Fibroblast of lung (primary cell): ENCODE measurements around the gene TTLL11. TPM values are rescaled to one million over a fixed set of nuclear protein-coding genes. Genes with fewer than 3 reads are reported as not detected.

Experiments
- DNase-seq, 2 donors: peaks; one replicate each; pipeline versions ENCODE4 v3.0.0 to v3.0.0-alpha.2; 2010; ENCODE audit warnings: low read depth in 2 of 2
- H2AFZ ChIP-seq: 2 replicates; pipeline ENCODE4 v1.5.1; 2012; ENCODE audit warnings: low read length, control low read depth, inconsistent platforms
- H3K27ac ChIP-seq: 2 replicates; pipeline ENCODE4 v1.5.1; 2011; ENCODE audit warnings: low read length, control low read depth; ENCODE audit not compliant: insufficient read depth
- H3K27me3 ChIP-seq: 2 replicates; pipeline ENCODE4 v1.5.1; 2011; ENCODE audit warnings: mild to moderate bottlenecking, low read length; ENCODE audit not compliant: control insufficient read depth, insufficient read depth
- H3K36me3 ChIP-seq: 2 replicates; pipeline ENCODE4 v1.5.1; 2011; ENCODE audit warnings: low read length; ENCODE audit not compliant: control insufficient read depth, insufficient read depth
- H3K4me1 ChIP-seq: 2 replicates; pipeline ENCODE4 v1.5.1; 2011; ENCODE audit warnings: low read length; ENCODE audit not compliant: control insufficient read depth, insufficient read depth; ENCODE audit errors: extremely low read depth
- H3K4me2 ChIP-seq: 2 replicates; pipeline ENCODE4 v1.5.1; 2011; ENCODE audit warnings: low read length, control low read depth; ENCODE audit not compliant: insufficient read depth; ENCODE audit errors: extremely low read depth
- H3K4me3 ChIP-seq, 4 experiments: fragments of 200-600 bp in 1 of 4; sonication (generic) in 1 of 4; replicated peaks in 1 of 4; 2 replicates each; pipeline ENCODE4 v1.5.1; 2011 to 2016; ENCODE audit warnings: low read length in 4 of 4, low read depth in 3 of 4, mild to moderate bottlenecking in 3 of 4, control low read depth in 2 of 4, inconsistent platforms in 1 of 4, mixed read lengths in 1 of 4; ENCODE audit not compliant: insufficient read depth in 1 of 4; ENCODE audit errors: control extremely low read depth in 1 of 4
- H3K79me2 ChIP-seq: 2 replicates; pipeline ENCODE4 v1.5.1; 2012; ENCODE audit warnings: mild to moderate bottlenecking, low read length, inconsistent platforms; ENCODE audit not compliant: control insufficient read depth, insufficient read depth
- H3K9ac ChIP-seq: 2 replicates; pipeline ENCODE4 v1.5.1; 2011; ENCODE audit warnings: mild to moderate bottlenecking, low read length, control low read depth; ENCODE audit not compliant: insufficient read depth
- H3K9me3 ChIP-seq: 2 replicates; pipeline ENCODE4 v1.5.1; 2012; ENCODE audit warnings: low read depth, low read length; ENCODE audit not compliant: control insufficient read depth, insufficient read depth
- H4K20me1 ChIP-seq: 2 replicates; pipeline ENCODE4 v1.5.1; 2011; ENCODE audit warnings: low read length; ENCODE audit not compliant: control insufficient read depth, insufficient read depth; ENCODE audit errors: extremely low read depth
- CTCF ChIP-seq, 2 donors: IDR thresholded peaks in 1 of 2; conservative IDR thresholded peaks in 1 of 2; 1 replicate in 1 of 2; 2 replicates in 1 of 2; pipeline ENCODE4 v1.5.1; 2011 to 2012; ENCODE audit warnings: low read length in 2 of 2, control low read depth in 1 of 2, inconsistent platforms in 1 of 2, low read depth in 1 of 2, mild to moderate bottlenecking in 1 of 2
- EZH2 ChIP-seq: IDR thresholded peaks from 2 replicates; pipeline ENCODE4 v1.5.1; 2012; ENCODE audit warnings: low read length, control low read depth, mild to moderate bottlenecking; ENCODE audit errors: missing control alignments
- polyA plus RNA-seq, 2 donors: library from polyadenylated mRNA; depleted of rRNA in 1 of 2; stranded (reverse) in 1 of 2; unstranded in 1 of 2; fragments of >200 nt; gene quantifications; 2 replicates each; pipeline ENCODE4 v1.2.1, GENCODE V29; 2011 to 2012; ENCODE audit warnings: missing spikeins in 1 of 2
- total RNA-seq: library from RNA; depleted of rRNA; stranded (reverse); fragments of >200 nt; gene quantifications from 2 replicates; pipeline ENCODE4 v1.2.1, GENCODE V29; 2014

Gene TTLL11
- total and polyA plus RNA-seq, 2 donors (not counting 1 experiment from before 2014, with no cell fraction given), result 3.9 to 4.8 TPM

- no peak for DNase-seq
- Histone ChIP-seq H3K27me3 (no peaks in the 10 kb centered on the region), H3K4me2 (no peak overlapping the region), H3K79me2 (no peaks in the 10 kb centered on the region), H3K27ac (no peak overlapping the region), H4K20me1 (no peaks in the 10 kb centered on the region), H2AFZ (no peak overlapping the region), H3K9me3 (no peaks in the 10 kb centered on the region), H3K36me3 (no peaks in the 10 kb centered on the region), H3K4me1 (no peaks in the 10 kb centered on the region), H3K4me3 (no peak overlapping the region), H3K9ac (no peak overlapping the region)
- TF ChIP-seq CTCF (conservative IDR thresholded peaks at IDR 0.05 in 1 of 2, IDR thresholded peaks at IDR 0.05 in 1 of 2; ENCODE audit: low read depth in 1 of 2, low read length in 2 of 2), result no peak
- no peak for TF ChIP-seq EZH2
Measured at GRCh38 chr9:121824651-121825030, 268.5 kb downstream of the TTLL11 start.

GRCh38 chr9:121823451-121824169, 269.5 kb downstream of the TTLL11 start:
- Histone ChIP-seq H3K36me3 (no peaks in the 10 kb centered on the region), H2AFZ (no peak overlapping the region), H3K27ac (no peak overlapping the region), H3K4me3 (no peak overlapping the region), H3K9me3 (no peaks in the 10 kb centered on the region), H3K27me3 (no peaks in the 10 kb centered on the region), H3K4me1 (peaks cover 2% of the 10 kb centered on the region), H3K9ac (no peak overlapping the region), H3K4me2 (no peak overlapping the region), H3K79me2 (no peaks in the 10 kb centered on the region), H4K20me1 (no peaks in the 10 kb centered on the region)
- no peak for DNase-seq
- TF ChIP-seq EZH2, result no peak
- TF ChIP-seq CTCF (conservative IDR thresholded peaks at IDR 0.05 in 1 of 2, IDR thresholded peaks at IDR 0.05 in 1 of 2; ENCODE audit: low read depth in 1 of 2, low read length in 2 of 2), result no peak

- no peak overlapping the region for H3K27ac ChIP-seq
Measured at GRCh38 chr9:121822093-121823085, 270.7 kb downstream of the TTLL11 start.

More at GRCh38 chr9:121822093-121823085, 270.7 kb downstream of the TTLL11 start:
- no peak for TF ChIP-seq EZH2
- TF ChIP-seq CTCF (conservative IDR thresholded peaks at IDR 0.05 in 1 of 2, IDR thresholded peaks at IDR 0.05 in 1 of 2; ENCODE audit: low read depth in 1 of 2, low read length in 2 of 2), result no peak
- DNase-seq, result no peak
- Histone ChIP-seq H3K4me3 (no peak overlapping the region), H3K4me2 (no peak overlapping the region), H3K27me3 (no peaks in the 10 kb centered on the region), H3K4me1 (peaks cover 2% of the 10 kb centered on the region), H2AFZ (no peak overlapping the region), H3K9me3 (no peaks in the 10 kb centered on the region), H3K79me2 (no peaks in the 10 kb centered on the region), H3K36me3 (no peaks in the 10 kb centered on the region), H3K9ac (no peak overlapping the region), H4K20me1 (no peaks in the 10 kb centered on the region)
